Kidney glomerular epithelial cell (primary cell): ENCODE measurements around the gene TENT5A.
A peak's percentile ranks its signal among the peaks of the same experiment; 100 is the strongest.
"Not testable (repeated sequence)": the region's sequence is repeated elsewhere in the genome, so short reads cannot be mapped to it uniquely, and the experiment has no call there.

Experiments used
- DNase-seq: peaks from one replicate; lab custom pipeline; 2025; lab: John Stamatoyannopoulos, UW

Gene TENT5A

DNA sequence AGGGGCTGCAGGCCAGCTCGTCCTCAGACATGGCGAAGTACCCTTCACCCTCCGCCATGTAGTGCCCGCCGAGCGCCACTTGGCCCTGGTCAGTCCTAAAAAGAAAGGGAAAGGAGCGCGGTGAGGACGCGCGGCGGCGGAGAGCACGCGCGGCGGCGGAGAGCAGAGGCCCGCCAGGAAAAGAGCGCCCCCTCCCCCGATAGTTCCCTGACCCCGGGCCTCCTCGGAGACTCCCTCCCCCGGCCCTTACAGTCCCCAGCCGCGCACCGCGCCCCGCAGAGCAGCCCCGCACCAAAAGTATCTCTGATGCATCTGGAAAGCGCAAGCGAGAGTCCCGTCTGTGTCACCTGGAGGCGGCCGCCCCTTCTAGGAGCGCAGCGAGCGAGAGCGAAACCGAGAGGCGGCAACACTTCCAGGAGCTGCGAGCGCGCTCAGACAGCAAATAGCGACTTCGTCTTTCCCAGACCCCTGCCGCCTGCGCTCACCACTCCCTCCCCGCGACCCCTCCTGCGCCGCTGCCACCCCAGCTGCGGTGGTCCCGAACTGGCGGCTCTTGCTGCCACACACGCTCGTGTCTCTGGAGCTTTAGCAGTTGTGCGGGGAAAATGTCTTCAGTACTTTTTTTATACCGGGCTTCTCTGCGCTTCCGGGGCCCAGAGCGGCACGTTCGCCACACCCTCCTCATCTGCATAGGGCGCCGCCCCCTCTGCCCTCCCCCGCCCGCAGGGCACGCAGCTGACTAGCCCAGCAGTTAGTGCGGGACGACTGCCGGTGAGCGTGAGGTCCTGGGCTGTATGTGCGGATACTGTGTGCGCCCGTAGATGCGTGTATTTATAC is at the start of gene TENT5A:
Gene TENT5A, minus strand, starts transcription at position 598 of the 837 bp plus-strand sequence. Its CDS starts 540 bp downstream, at position 58.
- DNase-seq = peak; percentile 69

DNA sequence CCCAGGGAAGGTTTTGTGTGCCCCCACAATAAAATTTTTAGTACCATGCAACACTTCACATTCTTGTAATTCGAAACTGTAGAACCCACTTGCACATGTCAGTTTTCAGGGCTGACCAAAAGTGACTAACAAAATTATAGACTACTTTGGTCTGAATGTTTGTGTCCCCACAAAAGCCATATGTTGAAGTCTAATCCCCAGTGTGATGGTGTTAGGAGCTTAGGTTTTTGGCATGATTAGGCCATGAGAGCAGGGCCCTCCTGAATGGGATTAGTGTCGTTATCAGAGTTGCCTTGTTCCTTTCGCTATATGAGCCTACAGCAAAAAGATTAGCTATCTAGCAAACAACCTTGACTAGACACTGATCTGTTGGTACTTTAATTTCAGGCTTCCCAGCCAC is 49.0 kb upstream of the TENT5A start:
- DNase-seq = no peak

DNA sequence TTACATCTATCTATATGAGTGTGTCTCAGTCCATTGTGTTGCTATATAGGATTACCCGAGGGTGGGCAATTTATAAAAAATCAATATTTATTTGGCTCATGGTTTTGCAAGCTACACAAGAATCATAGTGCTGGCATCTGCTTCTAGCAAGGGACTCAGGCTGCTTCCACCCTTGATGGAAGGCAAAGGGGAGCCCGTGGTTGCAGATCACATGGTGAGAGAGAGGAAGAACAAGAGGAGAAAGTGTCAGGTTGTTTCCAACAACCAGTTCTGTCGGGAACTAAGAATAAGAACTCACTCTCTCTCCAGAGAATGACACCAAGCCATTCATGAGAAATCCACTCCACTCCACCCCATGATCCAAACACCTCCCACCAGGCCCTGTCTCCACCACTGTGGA is 48.2 kb upstream of the TENT5A start:
- no peak for DNase-seq

DNA sequence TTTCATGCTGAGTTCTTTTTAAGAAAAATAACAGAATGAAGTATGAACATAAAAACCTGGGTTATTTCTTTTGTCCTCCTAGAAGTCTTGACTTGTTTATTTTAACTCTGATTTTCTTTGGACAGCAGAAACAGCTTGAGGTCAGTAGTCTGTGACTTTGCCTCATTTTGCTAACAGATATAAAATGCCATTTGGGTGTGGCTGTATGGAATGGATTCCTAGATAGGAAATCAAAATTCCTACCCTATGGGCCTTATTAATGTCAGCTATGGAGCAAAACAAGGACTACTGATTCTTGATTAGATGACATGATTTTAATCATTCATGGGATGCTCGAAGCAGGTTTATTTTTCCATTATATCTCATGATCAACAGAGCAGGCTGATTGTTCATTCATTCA is 46.8 kb upstream of the TENT5A start:
- no peak for DNase-seq

DNA sequence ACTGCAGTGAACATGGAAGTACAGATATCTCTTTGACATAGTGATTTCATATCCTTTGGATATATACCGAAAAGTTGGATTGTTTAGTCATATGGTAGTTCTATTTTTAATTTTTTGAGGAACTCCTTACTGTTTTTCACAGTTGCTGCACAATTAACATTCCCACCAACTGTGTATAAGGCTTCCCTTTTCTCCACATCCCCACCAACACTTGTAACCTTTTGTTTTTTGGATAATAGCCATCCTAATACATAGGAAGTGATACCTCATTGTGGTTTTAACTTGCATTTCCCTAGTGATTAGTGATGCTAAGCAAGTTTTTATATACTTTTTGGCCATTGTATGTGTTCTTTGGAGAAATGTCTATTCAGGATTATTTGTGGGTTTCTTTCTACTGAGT is 45.1 kb upstream of the TENT5A start:
- no peak for DNase-seq

DNA sequence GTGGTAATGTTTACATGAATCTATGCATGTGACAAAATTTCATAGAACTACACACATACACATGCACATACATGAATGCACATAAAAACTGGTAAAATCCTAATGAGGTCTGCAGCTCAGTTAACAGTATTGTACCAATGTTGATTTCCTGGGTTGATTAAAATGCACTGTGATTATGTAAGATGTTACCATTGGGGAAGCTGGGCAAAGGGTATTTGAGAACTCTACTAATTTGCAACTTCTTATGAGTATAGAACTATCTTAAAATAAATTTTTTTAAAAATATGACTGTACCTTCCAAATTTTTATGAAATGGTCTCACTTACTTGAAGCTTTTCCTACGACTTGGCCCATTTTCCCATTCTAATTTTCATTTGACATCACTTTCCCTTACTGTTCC is 43.4 kb upstream of the TENT5A start:
- DNase-seq = no peak

DNA sequence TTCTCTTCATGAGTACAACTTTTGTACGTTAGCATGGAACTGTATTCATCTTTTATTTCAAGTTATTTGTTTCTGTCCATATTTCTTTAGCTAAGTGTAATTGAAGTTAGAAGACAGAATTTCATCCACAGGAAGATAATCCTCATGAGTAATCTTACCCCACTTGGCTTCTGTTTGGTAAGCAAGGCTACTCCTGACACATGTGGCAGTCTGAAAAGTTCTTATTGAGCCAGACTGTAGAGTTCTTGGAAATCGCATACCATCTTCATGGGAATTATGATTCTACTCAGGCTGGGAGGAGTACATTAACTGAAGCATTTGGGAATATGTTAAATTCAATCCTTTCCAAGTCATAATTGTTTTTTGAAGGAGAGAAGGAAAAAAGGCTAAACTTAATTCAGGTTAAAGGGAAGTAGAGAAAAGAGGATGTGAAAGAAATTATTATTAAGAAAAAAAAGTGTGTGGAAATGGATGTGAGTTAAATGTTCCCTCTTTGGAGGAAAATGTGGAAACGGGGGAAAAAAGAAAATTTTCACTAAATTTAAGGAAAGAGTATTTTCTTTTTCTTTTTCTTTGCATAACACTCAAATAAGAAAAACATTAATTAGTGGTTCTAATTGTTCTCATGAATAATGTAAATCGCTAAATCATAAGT is 41.5 kb upstream of the TENT5A start:
- DNase-seq = no peak

DNA sequence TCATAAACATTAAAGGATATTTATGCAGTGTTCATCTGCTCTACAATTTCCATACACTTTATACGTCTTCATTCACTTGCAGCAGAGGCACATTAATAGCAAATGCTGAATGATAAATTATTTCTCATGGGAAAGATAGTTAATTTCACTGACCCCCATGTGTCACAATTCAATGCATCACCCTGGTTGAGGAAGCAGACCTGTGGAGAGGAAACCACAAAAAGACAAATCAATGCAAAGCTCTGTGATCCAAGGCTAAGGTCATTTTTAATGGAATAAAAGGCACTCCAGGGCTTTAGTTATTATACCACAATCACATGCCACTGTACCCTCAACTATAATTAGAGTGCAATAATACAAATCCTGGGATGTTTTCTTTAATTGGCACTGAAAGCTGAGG is 40.3 kb upstream of the TENT5A start:
- peak; percentile 23 for DNase-seq

DNA sequence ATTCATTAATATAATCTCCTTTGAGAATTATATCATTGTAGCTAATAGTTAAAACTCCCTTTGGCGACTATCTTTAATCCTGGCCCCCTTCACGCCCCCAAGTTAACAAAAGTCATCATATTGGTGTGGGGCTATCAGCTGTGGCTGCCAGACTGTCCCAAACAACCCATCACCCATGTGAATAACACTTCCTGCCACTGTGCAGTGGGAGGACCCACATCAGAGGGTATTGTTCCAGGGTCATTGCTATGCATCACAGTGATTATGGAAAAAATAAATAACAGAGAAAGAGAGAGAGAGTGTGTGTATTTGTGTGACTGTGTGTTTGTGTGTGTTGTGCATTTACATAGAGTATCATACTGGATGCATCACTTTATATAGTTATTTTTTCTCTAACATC is 39.3 kb upstream of the TENT5A start:
- no peak for DNase-seq

DNA sequence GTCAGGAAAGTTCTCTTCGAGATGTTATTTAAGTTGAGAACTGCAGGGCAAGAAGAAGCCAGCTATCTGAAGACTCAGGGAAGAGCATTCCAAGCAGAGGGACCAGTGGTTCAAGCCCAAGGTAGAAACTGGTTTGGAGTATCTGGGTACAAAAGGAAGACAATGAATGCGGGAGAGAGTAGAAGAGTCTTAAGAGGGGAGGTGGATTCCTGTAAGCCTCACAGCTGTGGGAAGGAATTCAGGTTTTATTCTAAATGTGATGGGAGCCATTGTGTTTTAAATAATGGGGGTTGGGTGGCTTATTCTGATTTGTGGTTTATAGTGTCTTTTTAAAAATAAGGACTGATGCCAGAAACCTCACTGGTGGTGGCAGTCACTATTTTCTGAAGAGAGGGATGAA is 37.6 kb upstream of the TENT5A start:
- no peak for DNase-seq

DNA sequence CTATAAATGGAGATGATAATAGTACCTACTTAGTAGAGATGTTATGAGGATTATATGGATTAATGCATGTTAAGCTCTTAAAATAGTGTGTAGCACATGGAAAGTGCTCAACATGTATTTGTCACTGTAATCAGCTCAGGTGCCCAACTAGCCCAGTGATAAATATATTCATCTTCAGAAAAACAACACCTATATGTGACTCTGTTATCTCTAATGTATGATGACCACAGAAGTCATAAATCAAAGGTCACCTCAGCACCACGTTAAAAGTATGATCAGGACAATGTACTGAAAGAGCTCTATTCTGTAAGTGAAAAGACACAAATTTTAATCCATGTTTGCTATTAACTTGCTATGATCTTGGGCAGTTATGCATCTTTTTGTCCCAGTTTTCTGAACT is 36.8 kb upstream of the TENT5A start:
- DNase-seq = no peak

DNA sequence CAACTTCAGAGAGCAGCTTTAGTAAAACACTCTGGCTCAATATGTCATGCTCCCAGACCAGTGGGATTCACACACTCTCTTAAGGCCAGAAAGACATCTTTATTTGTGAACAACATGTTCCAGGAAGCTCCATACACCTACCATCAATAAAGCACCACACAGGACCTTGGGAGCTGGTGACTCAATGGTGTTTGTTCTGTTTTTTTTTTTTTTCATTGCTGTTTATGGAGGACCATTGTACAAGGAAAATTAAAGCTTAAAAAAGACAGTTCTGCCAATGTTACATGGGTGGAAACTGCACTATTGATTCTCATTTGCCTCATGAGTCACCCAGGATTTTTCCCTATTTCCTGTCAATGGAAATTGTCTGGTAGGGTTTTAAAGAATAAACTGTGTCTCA is 36.3 kb upstream of the TENT5A start:
- no peak for DNase-seq

DNA sequence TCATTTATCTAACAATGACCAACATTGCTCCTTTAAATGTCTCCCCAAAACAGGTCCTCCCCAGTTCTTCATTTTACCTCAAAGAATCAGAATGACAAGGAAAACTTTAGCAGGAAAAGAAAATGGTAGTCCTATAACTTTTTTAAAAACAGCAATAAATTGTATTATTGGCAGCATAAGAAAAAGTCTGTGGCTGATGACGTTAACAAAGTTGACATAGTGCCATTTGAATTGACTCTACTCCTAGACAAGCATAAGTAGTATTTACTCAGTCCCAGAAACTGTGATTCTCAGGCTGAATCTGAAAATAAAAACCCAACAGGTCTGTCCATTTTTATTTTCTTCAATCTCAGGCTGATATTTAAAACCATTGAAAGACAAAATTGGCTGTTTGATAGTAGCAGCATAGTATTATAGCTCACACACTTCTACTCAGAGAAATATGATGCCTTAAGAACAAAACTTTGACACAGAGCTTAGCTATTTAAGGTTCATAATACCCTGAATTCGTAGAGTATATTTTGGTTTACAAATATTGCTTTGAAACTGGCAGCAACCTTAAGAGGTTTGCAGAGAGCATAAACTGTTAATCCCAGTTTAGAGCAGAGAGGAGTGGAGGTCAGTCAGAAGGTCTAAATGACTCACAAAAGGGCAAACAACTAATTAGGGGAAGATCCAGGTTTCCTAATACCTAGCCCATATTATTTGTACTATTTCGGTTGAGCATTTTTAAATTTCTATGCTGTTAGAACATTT is 35.0 kb upstream of the TENT5A start:
- DNase-seq = no peak

DNA sequence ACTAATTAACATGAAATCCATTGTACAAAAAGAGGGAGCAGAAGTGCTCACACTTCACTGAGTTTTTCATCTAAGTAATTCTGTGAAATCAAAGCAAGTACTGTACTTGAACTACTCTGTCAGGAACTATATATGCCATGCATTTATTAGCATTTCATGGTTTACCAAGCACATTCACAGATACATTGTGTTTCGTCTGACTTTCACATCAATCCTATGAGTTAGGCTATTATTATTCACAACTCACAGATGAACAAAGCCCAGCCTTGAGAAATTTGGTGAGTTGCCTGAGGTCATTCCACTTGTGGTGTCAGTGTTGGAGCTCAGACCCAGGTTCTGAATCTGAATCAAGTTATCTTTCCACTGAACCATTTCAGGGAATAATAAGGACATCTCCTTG is 33.7 kb upstream of the TENT5A start:
- DNase-seq = no peak

DNA sequence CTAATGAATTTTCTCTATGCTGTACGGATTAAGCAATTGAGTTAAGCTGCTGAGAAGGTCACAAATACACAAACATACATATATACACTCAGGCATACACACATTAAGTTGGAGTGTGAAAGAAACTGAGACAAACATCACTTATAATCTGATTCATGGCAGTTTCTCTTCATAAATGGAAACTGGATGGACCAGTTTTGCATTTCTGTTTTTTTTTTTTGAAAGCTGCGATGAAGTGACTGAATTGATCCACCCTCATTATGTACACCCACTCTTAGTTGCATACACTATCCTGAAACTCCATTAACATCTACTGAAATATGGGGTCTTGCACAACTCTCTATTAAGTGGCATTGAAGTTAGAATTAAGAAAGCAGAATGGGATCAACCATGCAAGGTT is 32.9 kb upstream of the TENT5A start:
- no peak for DNase-seq

DNA sequence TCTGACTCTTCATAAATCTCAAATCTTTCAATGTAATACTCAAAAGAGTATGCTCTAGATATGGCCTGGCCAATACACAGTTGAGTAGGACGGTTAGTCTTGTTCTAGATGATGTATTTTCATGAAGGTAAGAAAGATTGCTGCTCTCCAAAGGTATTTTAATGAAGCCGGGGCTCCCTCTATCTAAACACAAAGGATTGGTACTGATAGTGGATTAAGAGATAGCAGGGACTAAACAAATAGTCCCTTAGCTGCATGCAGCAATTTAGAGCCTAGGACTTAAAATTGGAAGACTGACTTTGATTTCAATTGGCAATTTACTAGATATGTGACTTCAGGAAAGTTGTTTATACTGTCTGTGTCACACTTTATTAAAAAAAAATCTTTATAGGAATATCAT is 31.4 kb upstream of the TENT5A start:
- DNase-seq = no peak

DNA sequence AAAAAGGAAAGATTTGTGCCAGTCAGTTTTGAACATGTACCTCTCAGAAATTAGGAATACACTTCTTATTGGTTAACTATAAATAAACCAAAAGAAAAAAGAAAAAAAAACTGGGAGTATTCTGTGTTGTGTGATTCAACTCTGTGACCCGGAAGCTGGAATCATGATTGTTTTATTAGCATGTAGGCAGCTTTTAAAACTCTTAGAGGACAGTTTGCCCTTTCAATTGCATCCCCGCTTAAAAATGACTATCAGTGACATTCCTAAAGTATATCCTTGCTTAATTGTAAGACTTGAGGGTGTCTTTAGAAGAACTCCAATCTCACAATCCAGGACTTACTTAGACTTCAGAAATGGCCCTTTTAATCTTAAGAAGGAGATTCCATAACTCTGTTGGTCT is 29.1 kb upstream of the TENT5A start:
- no peak for DNase-seq

DNA sequence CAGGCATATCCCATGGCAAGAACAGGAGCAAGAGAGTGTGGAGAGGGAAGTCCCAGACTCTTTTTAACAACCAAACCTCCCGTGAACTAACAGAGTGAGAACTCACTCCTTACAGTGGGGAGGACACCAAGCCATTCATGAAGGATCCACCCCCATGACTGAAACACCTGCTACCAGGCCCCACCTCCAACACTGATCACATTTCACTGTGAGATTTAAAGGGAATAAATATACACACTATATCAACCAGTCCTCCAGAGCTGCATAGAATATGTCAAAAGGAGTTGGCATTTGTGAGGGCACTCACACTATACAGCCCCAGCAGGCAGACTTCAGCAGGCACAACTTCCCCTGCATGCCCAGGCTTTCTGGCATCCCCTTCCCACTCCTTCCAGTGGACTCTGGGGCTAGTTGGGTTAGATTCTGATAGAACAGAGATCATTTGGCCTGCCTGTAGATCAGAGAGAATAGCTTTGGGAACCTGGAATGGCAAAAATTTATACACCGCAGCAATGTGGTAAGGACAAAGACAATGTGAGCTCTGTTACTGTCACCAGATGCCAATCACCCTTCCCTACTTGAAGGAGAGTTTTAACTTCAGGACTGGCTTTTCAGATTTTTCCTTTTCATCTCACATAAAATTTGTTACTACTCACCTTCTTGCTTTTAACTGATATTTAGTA is 25.2 kb upstream of the TENT5A start:
- no peak for DNase-seq

DNA sequence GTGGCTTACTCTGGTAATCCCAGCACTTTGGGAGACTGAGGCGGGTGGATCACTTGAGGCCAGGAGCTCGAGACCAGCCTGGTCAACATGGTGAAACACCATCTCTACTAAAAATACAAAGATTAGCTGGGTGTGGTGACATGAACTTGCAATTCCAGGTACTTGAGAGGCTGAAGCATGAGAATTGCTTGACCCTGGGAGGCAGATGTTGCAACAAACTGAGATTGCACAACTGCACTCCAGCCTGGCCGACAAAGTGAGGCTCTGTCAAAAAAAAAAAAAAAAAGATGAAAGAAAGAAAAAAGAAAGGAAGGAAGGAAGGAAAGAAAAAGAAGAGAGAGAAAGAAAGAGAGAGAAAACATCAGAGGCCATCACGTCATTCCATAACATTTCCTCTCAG is 23.7 kb upstream of the TENT5A start:
- not testable (repeated sequence) for DNase-seq

DNA sequence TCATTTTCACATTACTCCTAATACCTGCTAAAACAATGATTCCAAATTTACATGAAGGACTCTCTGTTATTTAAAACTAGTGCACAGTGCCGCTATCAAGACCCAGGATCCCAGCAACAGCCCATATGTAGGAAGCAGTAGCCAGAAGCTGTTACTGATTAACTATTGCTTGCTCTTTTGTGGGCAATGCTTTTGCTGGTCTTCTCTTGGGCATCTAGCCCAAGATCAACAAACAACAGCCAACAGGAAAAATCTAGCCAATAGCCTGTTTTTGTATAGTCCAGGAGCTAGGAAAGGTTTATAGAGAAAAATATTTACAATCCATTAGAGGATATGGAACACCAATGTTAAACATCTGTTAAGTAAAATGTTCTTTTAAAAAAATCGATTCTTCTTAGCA is 22.1 kb upstream of the TENT5A start:
- DNase-seq = no peak

DNA sequence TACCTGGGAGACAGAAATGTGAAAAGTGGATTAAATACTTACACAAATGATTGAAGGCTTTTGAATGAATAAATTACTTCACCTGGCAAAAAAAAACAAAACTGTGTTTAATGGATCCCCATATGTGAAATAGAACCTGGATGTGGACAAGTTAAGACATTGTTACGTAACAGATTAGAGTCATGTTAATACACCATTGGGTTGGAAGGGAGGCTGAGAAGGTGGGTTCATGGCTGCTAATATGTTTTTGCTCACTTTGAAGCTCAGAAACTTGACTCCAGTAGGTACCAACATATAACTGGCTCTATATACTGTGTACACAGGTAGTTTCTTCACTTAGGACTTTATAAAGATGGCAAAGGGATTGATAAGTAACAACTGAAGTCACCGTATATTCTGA is 21.4 kb upstream of the TENT5A start:
- DNase-seq = no peak

DNA sequence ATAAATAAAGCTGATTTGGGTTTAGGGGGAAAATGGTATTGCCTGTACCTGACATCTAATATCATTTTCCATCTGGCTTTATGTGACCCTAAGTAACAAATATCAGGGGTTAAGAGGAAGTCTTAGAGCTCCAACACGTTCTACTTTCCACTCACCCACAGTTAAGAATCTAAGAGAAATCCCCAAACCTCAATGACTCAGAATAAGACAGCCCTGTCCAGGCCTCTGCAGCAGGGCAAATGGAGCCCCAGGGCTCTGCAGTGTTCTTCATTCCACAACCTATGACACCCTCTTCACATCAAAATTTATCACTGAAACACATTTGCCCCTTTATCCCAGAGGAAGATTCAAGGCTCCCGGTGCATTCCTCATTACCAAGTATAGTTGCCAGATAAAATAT is 20.3 kb upstream of the TENT5A start:
- DNase-seq = no peak
